Measurements from ENCODE around the gene SUOX.
A peak's percentile ranks its signal among the peaks of the same experiment; 100 is the strongest.
"Not testable (repeated sequence)": the region's sequence is repeated elsewhere in the genome, so short reads cannot be mapped to it uniquely, and the experiment has no call there.

SUOX gene

DNA sequence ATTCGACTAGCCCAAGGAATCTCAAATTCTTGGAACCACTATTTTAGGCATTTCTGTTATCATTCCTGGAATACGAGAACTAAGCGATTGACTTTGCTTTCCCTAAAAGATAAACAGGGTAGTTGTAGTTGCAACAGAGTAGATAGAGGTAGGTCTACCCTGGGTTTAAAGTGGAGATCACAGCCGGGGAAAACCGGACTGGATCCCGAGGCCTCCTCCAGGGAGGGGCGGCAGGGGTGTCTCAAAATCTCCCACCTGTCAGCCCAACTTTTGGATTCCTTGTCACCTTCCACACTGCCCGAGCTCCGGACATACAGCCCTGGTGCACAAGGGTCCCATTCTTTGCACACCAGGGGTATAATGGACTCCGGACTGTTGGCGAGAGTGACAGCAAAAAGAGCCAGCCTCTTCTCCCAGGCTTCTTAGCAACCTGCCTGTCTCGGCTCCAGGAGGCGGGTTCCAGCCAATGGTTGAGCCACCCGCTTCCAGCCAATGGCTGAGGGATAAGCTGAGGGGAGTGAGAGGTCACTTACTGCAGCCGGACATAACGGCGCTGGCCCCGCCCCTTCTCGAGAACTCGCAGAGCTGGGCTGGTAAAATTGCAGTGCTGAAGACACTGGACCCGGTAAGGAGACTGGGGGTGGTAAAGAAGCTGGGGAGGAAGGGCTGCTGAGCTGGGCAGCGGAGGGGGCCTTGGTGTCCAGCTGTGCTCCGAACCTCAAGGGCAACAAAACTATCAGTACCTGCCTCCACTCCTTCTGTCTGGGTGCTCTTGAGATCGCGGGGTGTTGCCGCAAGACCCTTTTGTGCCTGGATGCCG lies at the start of gene SUOX:
Gene SUOX (plus strand): TSS at position 562 of the 820 bp plus-strand sequence. CDS start 4,946 bp downstream, outside the sequence.
- DNase-seq, result peak; percentile 94

GRCh38 chr12:55955344-55955743 lies 41.7 kb upstream of the SUOX start:
- no peak for DNase-seq

DNA sequence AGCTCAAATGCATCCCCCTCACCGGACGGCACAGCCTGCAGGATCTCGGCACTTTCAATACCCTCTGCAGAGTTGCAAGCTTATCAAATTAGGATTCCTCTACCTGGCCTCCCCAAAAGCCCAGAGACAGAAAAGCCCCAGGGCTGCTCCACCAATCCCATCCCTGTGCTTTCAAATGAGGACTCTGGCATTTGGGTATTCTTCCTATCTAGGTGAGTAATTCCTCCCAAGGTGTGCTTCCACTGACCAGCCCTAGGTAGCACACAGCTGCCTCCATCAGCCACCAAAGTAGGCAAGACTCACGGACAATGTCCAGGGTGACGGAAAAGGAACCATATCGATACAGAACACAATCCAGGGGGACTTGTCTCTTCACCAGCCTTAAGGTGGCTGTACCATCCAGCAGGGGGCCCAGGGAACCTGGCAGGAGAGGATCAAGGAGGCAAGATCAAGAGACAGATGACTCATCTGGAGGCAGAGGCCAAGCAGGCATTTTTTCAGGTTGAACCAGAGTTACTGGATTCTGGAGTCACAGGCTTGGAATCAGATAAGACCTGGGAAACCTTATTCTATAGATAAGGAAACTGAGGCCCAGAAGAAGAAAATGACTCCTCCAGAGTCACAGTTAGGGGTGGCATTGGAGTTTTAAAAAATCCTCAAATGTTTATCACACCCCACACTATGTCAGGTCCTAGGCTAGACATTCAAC lies 41.1 kb upstream of the SUOX start:
- DNase-seq, result no peak

GRCh38 chr12:55957106-55957859 lies 39.8 kb upstream of the SUOX start:
- peak; percentile 68 for DNase-seq

- no peak for DNase-seq
These were observed 33.3 kb upstream of the SUOX start for GRCh38 chr12:55963760-55964159.

GRCh38 chr12:55965240-55965639 lies 31.8 kb upstream of the SUOX start:
- DNase-seq, result no peak

- no peak for DNase-seq
These were observed 31.1 kb upstream of the SUOX start, which contains the start of gene PMEL for GRCh38 chr12:55965941-55966407. PMEL (minus strand) TSS chr12:55966042; CDS start chr12:55966011, 31 bp downstream.

- peak; percentile 60 for DNase-seq
These were observed 30.4 kb upstream of the SUOX start, which contains the start of gene CDK2 for GRCh38 chr12:55966408-55967281. CDK2 (plus strand) TSS chr12:55966830; CDS start chr12:55967009, 179 bp downstream.

- no peak for DNase-seq
These were observed 27.7 kb upstream of the SUOX start for GRCh38 chr12:55969356-55969755.

GRCh38 chr12:55970775-55971174 lies 26.3 kb upstream of the SUOX start:
- DNase-seq, result no peak

- DNase-seq, result no peak
These were observed 25.0 kb upstream of the SUOX start for GRCh38 chr12:55972042-55972441.

GRCh38 chr12:55972456-55972855 lies 24.6 kb upstream of the SUOX start:
- no peak for DNase-seq

DNA sequence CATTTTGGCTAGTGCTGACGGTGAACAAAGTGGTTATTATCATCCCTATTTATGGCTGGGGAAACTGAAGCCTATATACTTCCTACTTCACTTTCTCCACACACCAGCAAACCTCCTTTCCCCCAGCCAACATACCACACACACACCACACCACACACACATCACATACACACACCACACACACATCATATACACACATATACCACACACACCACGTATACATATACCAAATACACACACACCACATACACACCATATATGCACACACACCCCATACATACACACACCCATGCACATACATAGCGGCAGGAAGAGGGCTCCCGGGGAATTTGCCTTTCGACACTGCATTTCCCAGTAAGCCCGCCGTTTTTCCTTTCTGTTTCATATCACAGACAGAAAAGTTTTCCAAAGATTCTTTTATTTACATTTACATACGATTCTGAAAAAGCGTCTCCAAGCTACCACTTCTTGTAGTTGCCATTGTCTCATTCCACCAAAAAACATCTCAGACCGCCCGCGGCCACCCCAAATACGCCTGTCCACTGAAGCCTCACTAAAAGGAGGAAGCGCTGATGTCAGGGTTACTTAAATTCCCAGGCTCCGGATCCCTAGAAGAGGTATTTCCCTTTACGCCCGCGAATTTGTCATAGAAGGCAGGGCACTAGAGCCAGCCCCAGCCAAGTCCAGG lies 24.0 kb upstream of the SUOX start:
- no peak for DNase-seq

DNA sequence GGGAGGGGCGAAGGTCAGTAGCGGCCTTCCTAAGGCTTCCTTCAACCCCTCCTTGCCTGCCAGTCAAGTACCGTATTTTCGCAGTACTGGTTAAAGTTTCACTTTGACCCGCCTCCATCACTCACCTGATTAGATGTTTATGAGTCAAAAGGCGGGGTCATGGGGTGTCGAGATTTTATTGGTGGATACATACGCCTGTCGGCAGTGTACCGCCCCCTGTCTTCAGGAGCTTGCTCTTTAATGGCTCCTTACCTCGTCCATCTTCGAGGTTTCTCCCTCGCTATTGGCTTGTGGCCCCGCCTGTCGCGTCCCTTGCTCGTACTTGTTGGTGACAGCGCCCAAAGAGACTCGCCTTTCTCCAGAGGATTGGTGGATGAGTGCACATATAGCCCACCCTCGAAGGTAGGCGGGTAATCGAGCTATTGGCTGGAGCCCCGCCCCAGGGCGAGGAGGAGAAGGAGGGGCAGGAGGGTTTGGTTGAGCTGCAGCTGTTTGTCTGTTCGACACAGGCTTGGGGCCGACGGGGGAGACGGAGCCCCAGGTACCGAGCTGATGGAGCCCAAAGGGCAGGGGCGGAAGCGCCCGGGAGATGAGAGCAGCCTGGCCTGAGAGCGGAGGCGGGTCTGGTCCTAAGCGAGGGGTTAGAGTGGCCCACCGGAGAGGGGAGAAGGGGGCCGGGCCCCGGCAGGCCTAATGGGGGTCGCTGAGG lies 23.3 kb upstream of the SUOX start, which contains the start of gene RAB5B:
Gene RAB5B (plus strand): TSS at position 480 of the 709 bp plus-strand sequence. CDS start 12,883 bp downstream, outside the sequence.
- peak; percentile 100 for DNase-seq

GRCh38 chr12:55974308-55974730 lies 22.8 kb upstream of the SUOX start:
- peak; percentile 34 for DNase-seq

- DNase-seq, result no peak
These were observed 18.7 kb upstream of the SUOX start for GRCh38 chr12:55978393-55978792.

DNA sequence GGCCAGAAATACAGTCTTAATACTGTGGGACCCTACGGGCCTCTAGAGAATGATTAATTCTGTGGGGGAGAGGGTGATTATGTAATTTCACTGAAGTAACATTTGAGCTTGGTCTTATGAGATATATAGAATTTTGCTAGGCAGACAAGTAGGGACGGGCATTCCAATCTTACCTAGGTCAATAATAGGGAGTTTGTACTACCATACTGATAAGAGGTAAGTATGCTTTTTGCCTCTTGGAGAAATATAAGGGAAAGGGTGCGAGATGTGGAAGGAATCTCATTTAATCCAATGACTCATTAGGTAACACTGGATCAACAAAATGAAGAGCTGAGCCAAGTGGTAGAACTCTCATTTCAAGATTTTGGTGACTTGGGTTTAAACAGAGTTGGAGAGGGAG lies 18.0 kb upstream of the SUOX start:
- DNase-seq, result no peak

DNA sequence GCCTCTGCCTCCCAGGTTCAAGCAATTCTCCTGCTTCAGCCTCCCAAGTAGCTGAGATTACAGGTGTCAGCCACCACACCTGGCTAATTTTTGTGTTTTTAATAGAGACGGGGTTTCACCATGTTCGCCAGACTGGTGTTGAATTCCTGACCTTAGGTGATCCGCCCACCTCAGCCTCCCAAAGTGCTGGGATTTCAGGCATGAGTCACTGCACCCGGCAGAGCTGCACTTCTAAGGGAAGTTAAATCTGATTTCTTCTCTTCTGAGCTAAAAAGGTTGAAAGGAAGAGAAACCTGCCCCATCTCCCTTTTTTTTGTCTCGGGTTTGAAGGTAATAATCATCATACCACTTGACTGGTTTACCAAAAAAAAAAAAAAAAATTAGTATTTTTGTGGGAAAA lies 15.2 kb upstream of the SUOX start:
- not testable (repeated sequence) for DNase-seq

DNA sequence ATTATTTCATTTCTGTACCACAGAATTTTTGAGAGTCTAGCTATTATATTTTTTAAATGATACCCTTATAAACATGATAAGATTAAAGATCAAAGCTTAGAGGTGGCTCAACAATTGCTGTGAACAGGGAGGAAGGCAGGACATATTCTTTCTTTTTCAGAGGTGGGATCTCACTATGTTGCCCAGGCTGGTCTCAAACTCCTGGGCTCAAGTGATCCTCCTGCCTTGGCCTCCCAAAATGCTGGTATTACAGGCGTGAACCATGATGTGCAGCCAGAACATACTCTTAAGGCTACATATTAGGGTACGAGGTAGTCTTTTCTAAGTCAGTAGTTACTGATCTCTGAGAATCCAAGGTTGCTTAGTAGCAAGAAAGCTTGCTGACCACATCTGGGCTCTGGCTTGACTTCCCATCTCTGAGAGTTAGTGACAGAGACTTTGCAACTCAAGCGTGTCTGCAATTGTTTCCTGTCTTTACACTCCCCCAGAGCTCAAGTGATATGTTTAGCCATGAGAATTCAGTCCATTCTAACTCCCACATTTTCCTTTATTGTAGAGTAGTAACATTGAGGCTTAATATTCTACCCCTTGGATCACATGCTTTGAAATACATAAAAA lies 14.6 kb upstream of the SUOX start:
- DNase-seq, result no peak

- DNase-seq, result no peak
These were observed 13.7 kb upstream of the SUOX start for GRCh38 chr12:55983232-55983842.

Measured in NCI-H2029 (cell line).